Progenitor cell of endocrine pancreas (in vitro differentiated cells): ENCODE data around the gene PRR35. TPM values are rescaled to one million over a fixed set of nuclear protein-coding genes. Genes with fewer than 3 reads are reported as not detected.

Experiments used
- DNase-seq: peaks from one replicate; pipeline ENCODE4 v3.0.0; 2021; ENCODE audit warnings: low spot score; ENCODE audit not compliant: unreplicated experiment
- H3K27ac Mint-ChIP-seq: 2 replicates; pipeline ENCODE4 v1.8.0; 2021; ENCODE audit warnings: mild to moderate bottlenecking, moderate library complexity, mixed read lengths
- H3K27me3 Mint-ChIP-seq: 2 replicates; pipeline ENCODE4 v1.8.0; 2021; ENCODE audit warnings: mixed read lengths
- H3K36me3 Mint-ChIP-seq: 2 replicates; pipeline ENCODE4 v1.8.0; 2022; ENCODE audit warnings: mixed read lengths; ENCODE audit not compliant: insufficient read depth
- H3K4me1 Mint-ChIP-seq: 2 replicates; pipeline ENCODE4 v1.8.0; 2021; ENCODE audit warnings: low read depth, mixed read lengths
- H3K4me3 Mint-ChIP-seq: 2 replicates; pipeline ENCODE4 v1.8.0; 2021; ENCODE audit warnings: low read depth, mild to moderate bottlenecking, moderate library complexity, mixed read lengths
- H3K9me3 Mint-ChIP-seq: 2 replicates; pipeline ENCODE4 v1.8.0; 2021; ENCODE audit warnings: low read depth, mixed read lengths
- CTCF ChIP-seq: fragments of 200-600 bp; sonication (generic); IDR thresholded peaks from one replicate; pipeline ENCODE4 v1.5.0; 2021; ENCODE audit warnings: antibody characterized with exemption, mild to moderate bottlenecking; ENCODE audit not compliant: unreplicated experiment
- microRNA-seq: library from miRNA; unstranded; fragments of <30 nt; microRNA quantifications from one replicate; pipeline ENCODE4 v1.1.0, GENCODE V29; 2020; ENCODE audit warnings: borderline number of aligned reads; ENCODE audit not compliant: unreplicated experiment
- total RNA-seq: library from RNA; stranded (reverse); gene quantifications from 2 replicates; pipeline ENCODE4 v1.2.1, GENCODE V29; 2021

PRR35 gene
- total RNA-seq, 1 donor from 2014 or later: not detected

DNA sequence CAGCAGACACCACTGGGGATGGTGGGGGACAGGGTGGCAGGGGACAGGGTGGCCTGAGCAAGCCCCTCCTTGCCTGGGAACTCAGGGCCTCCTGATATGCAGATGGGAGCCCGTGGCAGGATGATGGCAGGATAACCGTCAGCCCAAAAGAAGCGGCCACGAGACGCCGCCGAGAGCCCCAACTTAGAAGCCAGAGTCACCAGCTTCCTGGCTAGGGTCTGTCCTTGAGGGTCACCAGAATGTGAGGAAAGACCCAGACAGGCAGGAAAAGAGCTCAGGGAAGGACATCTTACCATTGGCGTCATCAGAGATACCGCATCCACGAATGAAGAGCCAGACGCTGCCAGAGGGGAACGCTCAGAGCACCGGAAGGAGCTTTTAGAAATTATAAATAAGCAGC lies 49.1 kb downstream of the PRR35 start:
- H3K27ac Mint-ChIP-seq: peak overlapping the region; percentile 83
- no peak overlapping the region for H3K4me3 Mint-ChIP-seq
- H3K27me3 Mint-ChIP-seq: no peaks in the 10 kb centered on the region
- no peak for TF ChIP-seq CTCF
- DNase-seq: no peak
- peaks cover 6% of the 10 kb centered on the region for H3K9me3 Mint-ChIP-seq
- H3K4me1 Mint-ChIP-seq: peaks cover 4% of the 10 kb centered on the region
- H3K36me3 Mint-ChIP-seq: peaks cover 16% of the 10 kb centered on the region

GRCh38 chr16:609984-610383 lies 49.8 kb downstream of the PRR35 start:
- Mint-ChIP-seq H3K4me3 (no peak overlapping the region), H3K27me3 (no peaks in the 10 kb centered on the region), H3K27ac (no peak overlapping the region), H3K36me3 (peaks cover 17% of the 10 kb centered on the region), H3K9me3 (peaks cover 3% of the 10 kb centered on the region), H3K4me1 (peaks cover 4% of the 10 kb centered on the region)
- no peak for TF ChIP-seq CTCF
- no peak for DNase-seq

DNA sequence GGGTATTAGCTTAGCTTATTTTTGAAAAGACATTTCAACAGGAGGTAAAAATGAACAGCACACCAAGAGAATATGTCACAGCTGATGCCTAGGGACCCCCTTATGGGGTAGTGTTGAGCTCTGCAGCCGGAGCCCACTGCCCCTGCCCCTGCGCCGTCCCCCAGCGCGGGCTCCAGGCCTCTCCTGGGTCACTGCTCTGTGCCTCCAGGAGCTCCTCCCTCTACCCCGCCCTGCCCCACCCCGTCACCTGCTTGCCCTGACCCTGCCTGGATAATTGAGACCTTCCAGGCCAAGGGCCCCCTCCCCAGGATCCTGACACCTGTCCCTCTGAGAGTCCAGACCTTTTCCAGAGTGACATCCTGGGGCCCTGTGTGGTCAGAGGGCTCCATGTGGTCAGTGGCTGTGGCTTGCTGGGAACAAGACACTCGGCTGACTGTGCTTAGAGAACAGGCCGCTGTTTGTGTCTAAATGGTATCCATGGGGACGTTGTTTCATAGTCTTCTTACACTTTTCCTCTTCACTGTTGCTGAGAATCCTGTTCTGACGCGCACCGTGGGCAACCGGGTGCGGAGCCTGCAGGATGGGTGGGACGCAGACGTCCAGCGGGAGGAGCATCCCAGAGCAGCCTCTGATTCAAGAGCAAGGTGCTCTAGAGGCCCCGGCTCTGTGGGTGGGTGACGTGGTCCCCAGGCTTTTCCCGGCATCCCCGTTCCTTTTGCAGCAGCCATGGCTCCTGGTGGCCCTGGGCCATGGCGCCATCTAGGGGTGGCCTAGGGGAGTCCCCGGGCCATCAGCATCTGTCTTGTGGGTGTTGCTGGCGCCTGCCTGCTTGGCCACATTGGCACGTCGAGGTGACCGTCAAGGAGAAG lies 50.6 kb downstream of the PRR35 start:
- peak; percentile 60 for TF ChIP-seq CTCF
- peaks cover 4% of the 10 kb centered on the region for H3K4me1 Mint-ChIP-seq
- no peak overlapping the region for H3K4me3 Mint-ChIP-seq
- no peak for DNase-seq
- peak overlapping the region; percentile 89 for H3K27ac Mint-ChIP-seq
- no peaks in the 10 kb centered on the region for H3K9me3 Mint-ChIP-seq
- H3K27me3 Mint-ChIP-seq: no peaks in the 10 kb centered on the region
- H3K36me3 Mint-ChIP-seq: peaks cover 14% of the 10 kb centered on the region

- no peak overlapping the region for H3K27ac Mint-ChIP-seq
- peaks cover 11% of the 10 kb centered on the region for H3K36me3 Mint-ChIP-seq
- H3K4me1 Mint-ChIP-seq: peaks cover 2% of the 10 kb centered on the region
- H3K27me3 Mint-ChIP-seq: no peaks in the 10 kb centered on the region
- DNase-seq: no peak
- H3K4me3 Mint-ChIP-seq: no peak overlapping the region
- H3K9me3 Mint-ChIP-seq: no peaks in the 10 kb centered on the region
- TF ChIP-seq CTCF: no peak
Measured at GRCh38 chr16:615122-615521, 54.9 kb downstream of the PRR35 start.

Small RNAs within 50 kb of the gene (microRNA-seq; reads per million reads assigned to microRNA genes)
- gene MIR3176 (3.6 reads per million), gene MIR5587 (not detected)

Other genes starting within 250 kb of the PRR35 start
- 33.6 and 34.4 TPM in 2 replicates for gene AXIN1, start 207.7 kb upstream of the PRR35 start, total RNA-seq
- 82.7 and 85.3 TPM in 2 replicates for gene MRPL28, start 189.9 kb upstream of the PRR35 start, total RNA-seq
- gene PGAP6, start 178.4 kb upstream of the PRR35 start, total RNA-seq: 92.7 and 92.9 TPM in 2 replicates
- gene NME4, start 163.2 kb upstream of the PRR35 start, total RNA-seq: 151 and 154 TPM in 2 replicates
- 39.4 and 41.3 TPM in 2 replicates for gene DECR2, start 158.5 kb upstream of the PRR35 start, total RNA-seq
- 92.7 and 97.9 TPM in 2 replicates for gene RAB11FIP3, start 134.7 kb upstream of the PRR35 start, total RNA-seq
- gene CAPN15, start 32.7 kb upstream of the PRR35 start, total RNA-seq: 53.9 and 57.4 TPM in 2 replicates
- gene NHLRC4, start 6.6 kb downstream of the PRR35 start, total RNA-seq: 0.51 and 1.4 TPM in 2 replicates
- gene PIGQ, start 9.6 kb downstream of the PRR35 start, total RNA-seq: 109 TPM in 2 replicates
- 29.0 and 30.6 TPM in 2 replicates for gene RAB40C, start 29.7 kb downstream of the PRR35 start, total RNA-seq
- gene WFIKKN1, start 70.6 kb downstream of the PRR35 start, total RNA-seq: 37.2 and 42.8 TPM in 2 replicates
- gene METTL26, start 75.9 kb downstream of the PRR35 start, total RNA-seq: 59.3 and 64.0 TPM in 2 replicates
- gene MCRIP2, start 81.4 kb downstream of the PRR35 start, total RNA-seq: 26.3 and 31.4 TPM in 2 replicates
- 109 and 117 TPM in 2 replicates for gene WDR90, start 89.0 kb downstream of the PRR35 start, total RNA-seq
- 153 and 167 TPM in 2 replicates for gene RHOT2, start 107.7 kb downstream of the PRR35 start, total RNA-seq
- 5.0 and 5.2 TPM in 2 replicates for gene RHBDL1, start 115.3 kb downstream of the PRR35 start, total RNA-seq
- gene STUB1, start 120.0 kb downstream of the PRR35 start, total RNA-seq: 76.8 and 87.1 TPM in 2 replicates
- gene JMJD8, start 123.9 kb downstream of the PRR35 start, total RNA-seq: 52.2 and 55.1 TPM in 2 replicates
- 18.1 and 18.9 TPM in 2 replicates for gene WDR24, start 130.0 kb downstream of the PRR35 start, total RNA-seq
- 4.3 TPM in 2 replicates for gene FBXL16, start 145.4 kb downstream of the PRR35 start, total RNA-seq
- gene METRN, start 154.7 kb downstream of the PRR35 start, total RNA-seq: 98.6 and 107 TPM in 2 replicates
- 44.2 and 44.9 TPM in 2 replicates for gene ANTKMT, start 160.8 kb downstream of the PRR35 start, total RNA-seq
- 2.5 and 3.2 TPM in 2 replicates for gene CCDC78, start 166.0 kb downstream of the PRR35 start, total RNA-seq
- gene HAGHL, start 166.7 kb downstream of the PRR35 start, total RNA-seq: 8.1 and 9.2 TPM in 2 replicates
- gene CIAO3, start 180.6 kb downstream of the PRR35 start, total RNA-seq: 44.0 and 46.5 TPM in 2 replicates
- 0.50 TPM in 1 of 2 replicates, not detected in the other for gene MSLN, start 200.3 kb downstream of the PRR35 start, total RNA-seq
- 23.5 and 26.8 TPM in 2 replicates for gene RPUSD1, start 228.0 kb downstream of the PRR35 start, total RNA-seq
- 90.0 and 99.3 TPM in 2 replicates for gene CHTF18, start 228.2 kb downstream of the PRR35 start, total RNA-seq
- gene GNG13, start 240.3 kb downstream of the PRR35 start, total RNA-seq: not detected in 2 replicates